Choroid plexus epithelial cell (primary cell): ENCODE data around the gene IKZF2.

Source experiments
- DNase-seq: peaks from one replicate; pipeline ENCODE4 v3.0.0-alpha.2; 2010; ENCODE audit warnings: low read depth
- H3K4me3 ChIP-seq: 2 replicates; pipeline ENCODE4 v1.5.1; 2011; ENCODE audit warnings: low read depth, mild to moderate bottlenecking, control low read depth, low read length, moderate library complexity
- TF ChIP-seq, protein P1 (sequence below): conservative IDR thresholded peaks from 2 replicates; pipeline ENCODE4 v1.5.1; 2011; ENCODE audit warnings: low read depth, mild to moderate bottlenecking, control low read depth, inconsistent platforms, low read length, moderate library complexity

IKZF2 gene

DNA sequence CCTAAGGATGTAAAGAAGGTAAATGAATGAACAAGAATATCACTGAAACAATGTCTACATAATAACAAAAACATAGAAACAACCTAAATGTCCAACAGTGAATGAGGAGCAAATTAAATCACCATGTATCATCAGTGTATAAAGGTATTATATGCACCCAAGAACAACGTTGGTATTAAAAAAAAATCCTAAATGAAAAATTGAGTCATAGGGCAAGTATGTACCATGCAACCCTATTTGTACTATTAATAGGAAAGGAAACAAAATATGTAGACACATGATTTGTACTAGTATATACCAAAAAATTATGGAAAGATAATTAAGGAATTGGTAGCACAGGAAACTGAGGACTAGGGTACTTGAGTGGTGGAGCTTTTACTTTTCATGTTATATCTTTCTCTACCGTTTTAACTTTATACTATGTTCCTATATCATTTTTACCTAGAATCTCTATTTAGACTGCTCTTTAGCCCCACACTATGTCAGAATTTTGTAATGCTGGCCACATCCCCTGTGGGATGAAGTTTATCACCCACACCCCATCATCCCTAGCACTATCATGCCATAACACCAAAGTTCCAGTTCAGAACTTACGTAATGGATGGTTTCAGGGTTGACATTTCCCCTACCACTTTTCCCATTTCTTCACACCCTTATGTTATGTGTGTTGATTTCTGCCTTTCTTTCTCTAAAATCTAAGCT, 25.6 kb downstream of the IKZF2 start:
- TF ChIP-seq, protein P1, sequence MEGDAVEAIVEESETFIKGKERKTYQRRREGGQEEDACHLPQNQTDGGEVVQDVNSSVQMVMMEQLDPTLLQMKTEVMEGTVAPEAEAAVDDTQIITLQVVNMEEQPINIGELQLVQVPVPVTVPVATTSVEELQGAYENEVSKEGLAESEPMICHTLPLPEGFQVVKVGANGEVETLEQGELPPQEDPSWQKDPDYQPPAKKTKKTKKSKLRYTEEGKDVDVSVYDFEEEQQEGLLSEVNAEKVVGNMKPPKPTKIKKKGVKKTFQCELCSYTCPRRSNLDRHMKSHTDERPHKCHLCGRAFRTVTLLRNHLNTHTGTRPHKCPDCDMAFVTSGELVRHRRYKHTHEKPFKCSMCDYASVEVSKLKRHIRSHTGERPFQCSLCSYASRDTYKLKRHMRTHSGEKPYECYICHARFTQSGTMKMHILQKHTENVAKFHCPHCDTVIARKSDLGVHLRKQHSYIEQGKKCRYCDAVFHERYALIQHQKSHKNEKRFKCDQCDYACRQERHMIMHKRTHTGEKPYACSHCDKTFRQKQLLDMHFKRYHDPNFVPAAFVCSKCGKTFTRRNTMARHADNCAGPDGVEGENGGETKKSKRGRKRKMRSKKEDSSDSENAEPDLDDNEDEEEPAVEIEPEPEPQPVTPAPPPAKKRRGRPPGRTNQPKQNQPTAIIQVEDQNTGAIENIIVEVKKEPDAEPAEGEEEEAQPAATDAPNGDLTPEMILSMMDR, result peak; percentile 24
- peak; percentile 42 for DNase-seq
- H3K4me3 ChIP-seq, result no peak overlapping the region

- DNase-seq, result no peak
- TF ChIP-seq, protein P1, result no peak
- no peak overlapping the region for H3K4me3 ChIP-seq
Observed at GRCh38 chr2:213122725-213123124, 28.7 kb downstream of the IKZF2 start.

DNA sequence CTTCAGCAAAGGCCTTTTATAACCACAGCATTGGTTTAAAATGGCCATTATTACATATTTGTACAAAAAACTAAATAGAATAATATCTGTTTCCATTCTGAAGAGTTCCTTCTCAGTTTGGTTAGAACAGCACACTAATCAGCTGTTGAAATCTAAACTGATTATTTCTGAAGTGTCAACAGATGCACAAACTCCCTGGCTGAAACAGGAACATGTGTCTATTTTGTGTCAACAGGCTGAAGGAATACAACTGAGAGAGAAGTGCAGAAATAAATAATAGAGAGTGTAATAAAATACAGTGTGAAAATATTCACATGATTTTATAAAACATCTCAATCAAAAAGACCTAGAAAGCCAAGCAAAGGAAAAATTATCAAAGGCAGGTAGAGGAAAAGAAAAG, 29.7 kb downstream of the IKZF2 start:
- H3K4me3 ChIP-seq, result no peak overlapping the region
- DNase-seq, result no peak
- TF ChIP-seq, protein P1, result no peak

DNA sequence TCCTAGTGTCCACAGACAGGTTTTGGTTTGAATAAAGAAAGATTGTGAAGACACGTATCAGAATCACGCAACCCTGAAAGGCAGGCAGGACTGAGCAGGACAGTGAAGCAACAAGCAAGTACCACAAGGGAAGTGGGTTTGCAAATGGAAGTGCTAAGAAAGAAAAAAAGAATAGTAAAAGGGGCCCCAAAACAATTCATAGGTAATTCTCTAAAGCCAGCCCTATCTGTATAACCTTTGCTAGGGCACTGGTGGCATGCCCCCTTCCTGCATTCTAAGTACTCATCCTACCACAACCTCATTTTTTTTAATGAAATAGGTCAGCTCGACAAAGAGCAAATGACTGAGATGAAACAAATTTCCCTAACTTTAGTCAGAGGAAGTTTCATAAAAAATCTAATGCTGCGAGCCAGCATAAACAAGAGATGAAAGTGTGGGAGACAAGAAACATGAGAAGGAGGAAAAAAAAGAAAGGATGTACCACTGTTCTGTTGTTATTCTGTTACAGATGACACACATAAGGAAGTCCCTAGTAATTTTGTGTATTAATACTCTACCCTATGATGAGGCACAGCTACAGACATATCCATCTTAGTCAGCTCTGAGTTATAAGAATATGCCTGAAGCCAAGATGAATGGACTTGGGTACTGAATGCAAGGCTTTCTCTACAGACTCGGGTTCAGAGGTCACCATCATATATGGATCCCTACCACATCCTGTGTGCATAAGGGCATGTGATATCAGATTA, 32.2 kb downstream of the IKZF2 start:
- H3K4me3 ChIP-seq, result no peak overlapping the region
- TF ChIP-seq, protein P1, result no peak
- DNase-seq, result peak; percentile 85

DNA sequence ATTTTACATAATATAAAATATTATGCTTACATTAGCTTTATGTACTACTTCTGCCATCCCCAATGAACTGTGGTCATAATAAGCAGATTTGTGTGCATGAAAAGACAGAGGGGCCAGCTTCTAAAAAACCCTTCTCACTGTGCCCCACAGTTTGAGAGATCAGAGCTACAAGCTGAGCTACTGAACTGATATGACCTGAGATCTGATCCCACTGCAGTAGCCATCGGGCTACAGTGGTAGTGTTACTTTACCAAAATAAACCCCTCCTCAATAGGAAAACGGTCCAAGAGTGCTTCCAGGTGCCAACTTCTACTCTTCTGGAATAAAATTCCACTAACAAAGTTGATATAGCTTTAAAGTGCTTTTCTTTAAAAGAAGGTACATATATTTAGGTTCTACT, 43.1 kb downstream of the IKZF2 start:
- TF ChIP-seq, protein P1, result no peak
- no peak for DNase-seq
- H3K4me3 ChIP-seq, result no peak overlapping the region

GRCh38 chr2:213107728-213108127, 43.7 kb downstream of the IKZF2 start:
- DNase-seq, result no peak
- H3K4me3 ChIP-seq, result no peak overlapping the region
- TF ChIP-seq, protein P1, result no peak

DNA sequence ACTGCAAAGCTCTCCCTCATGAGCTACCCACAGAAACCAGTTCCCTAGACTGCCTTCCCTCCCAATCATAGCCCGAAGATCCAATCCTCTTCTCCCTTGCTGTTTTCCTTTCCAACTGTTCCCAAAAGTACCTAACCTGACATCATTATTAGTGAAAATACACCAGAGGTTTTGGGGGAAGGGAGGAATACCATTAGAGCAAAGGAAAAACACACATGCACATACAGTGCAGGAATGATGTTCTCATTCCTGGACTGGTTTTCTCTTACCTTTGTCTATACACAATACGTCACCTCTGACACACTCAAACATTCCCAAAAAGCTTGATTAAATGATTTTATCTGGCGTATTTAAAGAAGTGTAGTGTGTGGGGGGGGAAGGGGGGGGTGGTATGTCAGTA, 46.2 kb downstream of the IKZF2 start:
- H3K4me3 ChIP-seq, result no peak overlapping the region
- TF ChIP-seq, protein P1, result no peak
- DNase-seq, result no peak
